ENCODE measurements around the gene HLA-E. TPM values are rescaled to one million over a fixed set of nuclear protein-coding genes. Genes with fewer than 3 reads are reported as not detected.
A peak's percentile ranks its signal among the peaks of the same experiment; 100 is the strongest.
"Not testable (repeated sequence)": the region's sequence is repeated elsewhere in the genome, so short reads cannot be mapped to it uniquely, and the experiment has no call there.

The HLA-E gene
- total and polyA plus RNA-seq, 2 donors (not counting 3 experiments of a cell fraction or from before 2014, with no cell fraction given), result 271 to 298 TPM

DNA sequence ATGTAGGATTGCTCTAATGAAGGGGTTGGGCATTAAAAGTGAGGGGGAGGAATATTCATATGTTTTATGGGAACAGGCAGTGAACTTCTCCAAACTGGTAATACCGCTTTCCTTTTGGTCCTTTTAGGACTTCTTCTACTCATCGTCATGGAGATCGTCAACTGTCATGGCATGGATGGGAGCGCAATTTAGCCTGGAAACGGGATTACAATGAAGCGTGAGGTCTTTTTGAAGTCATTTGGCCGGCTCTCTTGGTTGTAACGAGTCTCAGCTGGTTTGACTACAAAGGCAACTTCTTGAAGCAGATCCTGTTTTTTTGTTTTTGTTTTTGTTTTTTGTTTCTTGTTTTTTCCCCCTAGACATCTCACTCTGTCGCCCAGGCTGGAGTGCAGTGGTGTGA, 1.4 kb upstream of the HLA-E start:
- peaks cover 15 to 23% of the 10 kb centered on the region in 2 experiments for H3K36me3 ChIP-seq (ENCODE audit: control insufficient read depth in 2 of 2, extremely low read depth in 1 of 2, insufficient read depth in 2 of 2, low read length in 2 of 2)
- POLR2A ChIA-PET, result no interaction called here
- FAIRE-seq, result no peak
- no peak overlapping the region for H3K9ac ChIP-seq (replicated peaks; ENCODE audit: extremely low read depth, insufficient read depth, low read length)
- H3K4me1 ChIP-seq (ENCODE audit: control insufficient read depth, extremely low read depth, insufficient read depth, low read length), result peaks cover 20% of the 10 kb centered on the region
- intact Hi-C loops (cut with micrococcal nuclease) (loop anchor here (10.0 kb wide), 2 partner anchors 387 to 597 kb away; no protein-coding TSS in a partner anchor), dilution Hi-C loops (cut with MboI; ENCODE audit: extremely low pct_ligation_motif_present, low sequenced_read_pairs) (no loop called here)
- CTCF ChIA-PET, result interaction anchor here (2.4 to 9.8 kb wide), 2 partner anchors 44 to 58 kb away, joined by 13 to 522 read pairs; no protein-coding TSS in a partner anchor
- no peak overlapping the region for H3K4me3 ChIP-seq (replicated peaks in 1 of 3; ENCODE audit: insufficient read depth in 1 of 3, low read depth in 1 of 3, low read length in 3 of 3)
- H4K20me1 ChIP-seq (replicated peaks; ENCODE audit: control insufficient read depth, extremely low read depth, insufficient read depth, low read length), result peaks cover 4% of the 10 kb centered on the region
- no peak overlapping the region for H2AFZ ChIP-seq (ENCODE audit: low read depth, low read length)
- H3K79me2 ChIP-seq (ENCODE audit: control insufficient read depth, insufficient read depth, low read length), result peaks cover 32% of the 10 kb centered on the region
- H3K9me3 ChIP-seq (replicated peaks; ENCODE audit: control insufficient read depth, insufficient read depth, low read length), result no peaks in the 10 kb centered on the region
- no peak for TF ChIP-seq POLR2AphosphoS5 (IDR thresholded peaks at IDR 0.05; ENCODE audit: insufficient read depth, low read depth, low read length)
- TF ChIP-seq MYC (IDR thresholded peaks at IDR 0.05; ENCODE audit: low read depth, low read length), result no peak
- TF ChIP-seq JUN (IDR thresholded peaks at IDR 0.05; ENCODE audit: borderline replicate concordance, insufficient read depth, insufficient read length, low read depth), result no peak
- TF ChIP-seq EZH2 (IDR thresholded peaks at IDR 0.05; ENCODE audit: borderline replicate concordance, low read depth, low read length, severe bottlenecking), result no peak
- TF ChIP-seq FOS (IDR thresholded peaks at IDR 0.05; ENCODE audit: borderline replicate concordance, insufficient read depth, low read length), result no peak
- TF ChIP-seq, protein P1, sequence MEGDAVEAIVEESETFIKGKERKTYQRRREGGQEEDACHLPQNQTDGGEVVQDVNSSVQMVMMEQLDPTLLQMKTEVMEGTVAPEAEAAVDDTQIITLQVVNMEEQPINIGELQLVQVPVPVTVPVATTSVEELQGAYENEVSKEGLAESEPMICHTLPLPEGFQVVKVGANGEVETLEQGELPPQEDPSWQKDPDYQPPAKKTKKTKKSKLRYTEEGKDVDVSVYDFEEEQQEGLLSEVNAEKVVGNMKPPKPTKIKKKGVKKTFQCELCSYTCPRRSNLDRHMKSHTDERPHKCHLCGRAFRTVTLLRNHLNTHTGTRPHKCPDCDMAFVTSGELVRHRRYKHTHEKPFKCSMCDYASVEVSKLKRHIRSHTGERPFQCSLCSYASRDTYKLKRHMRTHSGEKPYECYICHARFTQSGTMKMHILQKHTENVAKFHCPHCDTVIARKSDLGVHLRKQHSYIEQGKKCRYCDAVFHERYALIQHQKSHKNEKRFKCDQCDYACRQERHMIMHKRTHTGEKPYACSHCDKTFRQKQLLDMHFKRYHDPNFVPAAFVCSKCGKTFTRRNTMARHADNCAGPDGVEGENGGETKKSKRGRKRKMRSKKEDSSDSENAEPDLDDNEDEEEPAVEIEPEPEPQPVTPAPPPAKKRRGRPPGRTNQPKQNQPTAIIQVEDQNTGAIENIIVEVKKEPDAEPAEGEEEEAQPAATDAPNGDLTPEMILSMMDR (IDR thresholded peaks at IDR 0.05; ENCODE audit: extremely low read depth in 1 of 2, insufficient read depth in 1 of 2, low read depth in 1 of 2, low read length in 2 of 2), result no peak
- no peak for TF ChIP-seq POLR2A (IDR thresholded peaks at IDR 0.05; ENCODE audit: low read depth, low read length)
- TF ChIP-seq MAX (IDR thresholded peaks at IDR 0.05; ENCODE audit: insufficient read depth, insufficient read length), result no peak
- no peak for TF ChIP-seq GATA2 (IDR thresholded peaks at IDR 0.05; ENCODE audit: insufficient read depth, insufficient read length, low read depth, low read length)
- DNase-seq (ENCODE audit: low read depth, low spot score), result no peak
- no TSS peak for BruUV-seq (replicated peaks)
- H3K27ac ChIP-seq (ENCODE audit: insufficient read depth, low read depth, low read length), result no peak overlapping the region
- peaks cover 0 to under 1% of the 10 kb centered on the region in 2 experiments for H3K27me3 ChIP-seq (ENCODE audit: control insufficient read depth in 2 of 2, insufficient read depth in 2 of 2, low read length in 2 of 2)
- H3K4me2 ChIP-seq (ENCODE audit: insufficient read depth, low read length), result no peak overlapping the region
- H3K9me1 ChIP-seq (replicated peaks; ENCODE audit: control insufficient read depth, extremely low read depth, insufficient read depth, low read length), result no peaks in the 10 kb centered on the region

GRCh38 chr6:30488697-30489080, 620 bp upstream of the HLA-E start:
- H3K4me3 ChIP-seq (replicated peaks in 1 of 3; ENCODE audit: insufficient read depth in 1 of 3, low read depth in 1 of 3, low read length in 3 of 3), result peak overlapping the region in 1 of 3 experiments; percentile 76
- H3K79me2 ChIP-seq (ENCODE audit: control insufficient read depth, insufficient read depth, low read length), result peaks cover 32% of the 10 kb centered on the region
- H3K27me3 ChIP-seq (ENCODE audit: control insufficient read depth in 2 of 2, insufficient read depth in 2 of 2, low read length in 2 of 2); H3K9ac ChIP-seq (replicated peaks; ENCODE audit: extremely low read depth, insufficient read depth, low read length); FAIRE-seq; H3K9me1 ChIP-seq (replicated peaks; ENCODE audit: control insufficient read depth, extremely low read depth, insufficient read depth, low read length); BruUV-seq (replicated peaks); H4K20me1 ChIP-seq (replicated peaks; ENCODE audit: control insufficient read depth, extremely low read depth, insufficient read depth, low read length); POLR2A ChIA-PET; DNase-seq (ENCODE audit: low read depth, low spot score); dilution Hi-C loops (cut with MboI; ENCODE audit: extremely low pct_ligation_motif_present, low sequenced_read_pairs); H3K9me3 ChIP-seq (replicated peaks; ENCODE audit: control insufficient read depth, insufficient read depth, low read length); CTCF ChIA-PET; H3K27ac ChIP-seq (ENCODE audit: insufficient read depth, low read depth, low read length): not testable (repeated sequence)
- peak overlapping the region; percentile 70 for H2AFZ ChIP-seq (ENCODE audit: low read depth, low read length)
- H3K4me1 ChIP-seq (ENCODE audit: control insufficient read depth, extremely low read depth, insufficient read depth, low read length), result peaks cover 20% of the 10 kb centered on the region
- peak overlapping the region; percentile 31 for H3K4me2 ChIP-seq (ENCODE audit: insufficient read depth, low read length)
- intact Hi-C loops (cut with micrococcal nuclease), result loop anchor here (1.0 to 10.0 kb wide), 4 partner anchors 28 to 596 kb away; no protein-coding TSS in a partner anchor
- peaks cover 17 to 25% of the 10 kb centered on the region in 2 experiments for H3K36me3 ChIP-seq (ENCODE audit: control insufficient read depth in 2 of 2, extremely low read depth in 1 of 2, insufficient read depth in 2 of 2, low read length in 2 of 2)
